ENCODE data around the gene AGAP3.

DNA sequence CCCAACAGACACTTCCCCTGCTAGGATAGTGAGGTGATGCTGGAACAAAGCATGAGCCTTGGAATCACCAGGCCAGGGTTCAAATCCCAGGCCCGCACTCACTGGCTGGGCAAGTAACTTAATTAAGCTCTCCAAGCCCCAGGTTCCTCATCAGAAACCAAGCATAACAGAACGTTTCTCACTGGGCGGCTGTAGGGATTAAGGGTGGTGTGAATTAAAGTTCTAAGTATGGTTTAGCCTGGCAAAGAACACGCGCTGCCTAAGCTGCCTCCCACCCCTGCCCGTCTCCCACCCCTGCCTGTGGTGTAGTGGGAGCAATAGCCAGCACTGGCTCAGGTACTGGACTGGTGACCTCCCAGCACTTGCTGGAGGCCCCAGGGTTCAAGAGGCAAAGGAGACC lies 21.3 kb upstream of the AGAP3 start:
- TF ChIP-seq GATA2 (IDR thresholded peaks at IDR 0.05; ENCODE audit: low read depth, low read length) (no peak), GATA3 (IDR thresholded peaks at IDR 0.05; ENCODE audit: low read depth, low read length) (no peak)
